Ishikawa (cell line): ENCODE measurements around the gene EML4.

ENCODE experiments used
- CEBPB ChIP-seq: IDR thresholded peaks from 2 replicates; pipeline ENCODE4 v1.6.1; 2012
- CREB1 ChIP-seq: IDR thresholded peaks from 2 replicates; pipeline ENCODE4 v1.6.1; 2012; ENCODE audit warnings: low read depth
- EGR1 ChIP-seq: IDR thresholded peaks from 2 replicates; pipeline ENCODE4 v1.6.1; 2012
- EP300 ChIP-seq: IDR thresholded peaks from 2 replicates; pipeline ENCODE4 v1.6.1; 2012; ENCODE audit warnings: borderline replicate concordance
- FOXM1 ChIP-seq: IDR thresholded peaks from 2 replicates; pipeline ENCODE4 v1.6.1; 2012; ENCODE audit warnings: low read depth, borderline replicate concordance
- MAX ChIP-seq: IDR thresholded peaks from 2 replicates; pipeline ENCODE4 v1.6.1; 2012
- NFIC ChIP-seq: IDR thresholded peaks from 2 replicates; pipeline ENCODE4 v1.6.1; 2012
- RAD21 ChIP-seq: IDR thresholded peaks from 2 replicates; pipeline ENCODE4 v1.6.1; 2012; ENCODE audit warnings: low read depth
- TAF1 ChIP-seq: IDR thresholded peaks from 2 replicates; pipeline ENCODE4 v1.6.1; 2012; ENCODE audit warnings: low read depth, mild to moderate bottlenecking
- TCF12 ChIP-seq: IDR thresholded peaks from 2 replicates; pipeline ENCODE4 v1.6.1; 2012; ENCODE audit warnings: low read depth
- TEAD4 ChIP-seq: IDR thresholded peaks from 2 replicates; pipeline ENCODE4 v1.6.1; 2012
- USF1 ChIP-seq: IDR thresholded peaks from 2 replicates; pipeline ENCODE4 v1.6.1; 2012
- YY1 ChIP-seq: IDR thresholded peaks from 2 replicates; pipeline ENCODE4 v1.6.1; 2012; ENCODE audit warnings: low read depth
- ZBTB7A ChIP-seq: IDR thresholded peaks from 2 replicates; pipeline ENCODE4 v1.6.1; 2012; ENCODE audit warnings: low read depth
- TF ChIP-seq, protein P1 (sequence below): IDR thresholded peaks from 2 replicates; pipeline ENCODE4 v1.6.1; 2012; ENCODE audit warnings: low read depth, mild to moderate bottlenecking

The EML4 gene

DNA sequence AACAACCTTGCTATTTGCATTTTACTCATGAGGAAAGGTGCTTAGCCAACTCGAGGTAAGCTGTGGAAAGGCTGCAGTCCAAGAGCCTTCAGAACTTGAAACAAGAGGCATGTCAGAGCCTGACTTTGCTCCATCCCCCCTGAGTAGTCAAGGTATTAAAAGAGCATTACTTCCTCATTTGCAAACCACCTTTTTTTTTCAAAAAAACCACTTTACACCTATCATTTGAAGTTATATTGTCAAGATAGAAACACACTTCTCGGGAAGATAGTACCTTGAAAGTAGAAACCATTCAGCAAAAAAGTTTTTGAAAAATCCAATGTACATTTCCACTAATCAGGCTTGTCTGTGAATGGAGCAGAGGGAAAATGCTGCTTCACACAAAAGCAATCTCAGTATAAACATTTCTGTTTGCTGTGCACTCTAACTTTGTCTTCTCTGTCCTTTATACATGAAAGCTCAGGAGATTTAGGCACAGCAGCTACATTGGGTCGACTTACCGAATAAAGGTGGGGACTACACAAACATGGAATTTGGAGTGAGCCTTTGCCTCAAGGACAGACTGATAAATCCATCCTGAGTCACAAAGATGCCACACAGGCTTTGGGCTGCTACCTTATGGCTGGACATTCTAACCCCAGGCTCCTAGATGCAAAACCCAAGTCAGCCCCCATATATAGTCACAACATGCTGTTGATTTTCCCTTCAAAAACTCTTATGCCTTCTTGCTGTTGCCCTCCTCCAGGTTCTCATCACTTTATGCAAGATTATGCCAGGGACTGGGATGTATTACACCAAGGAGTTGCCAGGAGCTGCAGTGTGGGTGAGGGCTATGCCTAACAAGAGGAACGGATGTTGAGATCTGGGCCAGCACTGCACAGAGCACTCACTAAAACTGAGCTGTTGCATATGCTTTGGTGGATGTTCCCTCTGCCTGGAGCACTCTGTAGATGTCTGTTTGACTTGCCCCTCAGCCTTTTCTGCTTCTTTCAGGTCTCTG, 41.4 kb upstream of the EML4 start:
- TF ChIP-seq YY1 = no peak
- no peak for TF ChIP-seq RAD21
- no peak for TF ChIP-seq NFIC
- no peak for TF ChIP-seq TAF1
- no peak for TF ChIP-seq TEAD4
- TF ChIP-seq EP300 = no peak
- no peak for TF ChIP-seq MAX
- TF ChIP-seq EGR1 = no peak
- no peak for TF ChIP-seq FOXM1
- no peak for TF ChIP-seq TCF12
- TF ChIP-seq, protein P1, sequence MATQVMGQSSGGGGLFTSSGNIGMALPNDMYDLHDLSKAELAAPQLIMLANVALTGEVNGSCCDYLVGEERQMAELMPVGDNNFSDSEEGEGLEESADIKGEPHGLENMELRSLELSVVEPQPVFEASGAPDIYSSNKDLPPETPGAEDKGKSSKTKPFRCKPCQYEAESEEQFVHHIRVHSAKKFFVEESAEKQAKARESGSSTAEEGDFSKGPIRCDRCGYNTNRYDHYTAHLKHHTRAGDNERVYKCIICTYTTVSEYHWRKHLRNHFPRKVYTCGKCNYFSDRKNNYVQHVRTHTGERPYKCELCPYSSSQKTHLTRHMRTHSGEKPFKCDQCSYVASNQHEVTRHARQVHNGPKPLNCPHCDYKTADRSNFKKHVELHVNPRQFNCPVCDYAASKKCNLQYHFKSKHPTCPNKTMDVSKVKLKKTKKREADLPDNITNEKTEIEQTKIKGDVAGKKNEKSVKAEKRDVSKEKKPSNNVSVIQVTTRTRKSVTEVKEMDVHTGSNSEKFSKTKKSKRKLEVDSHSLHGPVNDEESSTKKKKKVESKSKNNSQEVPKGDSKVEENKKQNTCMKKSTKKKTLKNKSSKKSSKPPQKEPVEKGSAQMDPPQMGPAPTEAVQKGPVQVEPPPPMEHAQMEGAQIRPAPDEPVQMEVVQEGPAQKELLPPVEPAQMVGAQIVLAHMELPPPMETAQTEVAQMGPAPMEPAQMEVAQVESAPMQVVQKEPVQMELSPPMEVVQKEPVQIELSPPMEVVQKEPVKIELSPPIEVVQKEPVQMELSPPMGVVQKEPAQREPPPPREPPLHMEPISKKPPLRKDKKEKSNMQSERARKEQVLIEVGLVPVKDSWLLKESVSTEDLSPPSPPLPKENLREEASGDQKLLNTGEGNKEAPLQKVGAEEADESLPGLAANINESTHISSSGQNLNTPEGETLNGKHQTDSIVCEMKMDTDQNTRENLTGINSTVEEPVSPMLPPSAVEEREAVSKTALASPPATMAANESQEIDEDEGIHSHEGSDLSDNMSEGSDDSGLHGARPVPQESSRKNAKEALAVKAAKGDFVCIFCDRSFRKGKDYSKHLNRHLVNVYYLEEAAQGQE = no peak

DNA sequence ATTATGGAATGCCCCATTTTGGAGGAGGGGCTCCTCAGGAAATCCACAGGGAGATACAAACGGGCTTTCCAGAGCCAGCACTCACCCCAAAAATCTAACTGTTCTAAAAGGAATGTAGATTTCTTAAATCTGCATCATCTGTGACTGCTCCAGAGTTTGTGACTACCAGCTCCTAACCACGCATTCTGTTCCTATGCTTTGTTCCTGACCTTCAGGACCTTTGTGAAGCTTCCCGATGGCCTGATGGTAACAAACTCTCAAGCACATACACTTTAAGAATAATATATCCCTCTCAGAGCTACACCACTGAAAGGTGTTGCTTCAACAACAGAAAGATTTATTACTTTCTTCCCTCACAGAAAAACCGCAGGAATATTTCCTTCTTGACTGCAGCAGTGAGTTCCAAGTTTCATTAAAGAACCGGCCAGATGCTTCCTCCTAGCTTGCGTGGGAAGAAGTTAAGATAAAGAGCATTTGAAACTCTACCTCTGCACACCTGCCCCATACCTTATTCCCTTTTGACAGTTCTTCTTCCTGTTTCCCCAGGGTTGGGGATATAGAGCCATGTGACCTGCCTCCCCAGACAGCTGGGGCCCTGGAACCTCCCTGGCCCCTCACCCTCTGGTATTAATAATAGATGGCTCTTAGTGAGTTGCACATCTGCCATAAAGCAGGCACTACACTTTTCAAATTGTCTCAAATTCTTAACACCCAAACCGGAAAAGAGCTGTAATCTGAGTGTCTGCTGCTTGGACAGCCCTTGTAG, 40.2 kb upstream of the EML4 start:
- TF ChIP-seq EP300 = peak; percentile 62
- TF ChIP-seq NFIC = peak; percentile 29; the same call in 1 of the 2 replicates
- TF ChIP-seq TCF12 = peak; percentile 76; the same call in 1 of the 2 replicates
- peak; percentile 54 for TF ChIP-seq USF1
- TF ChIP-seq FOXM1 = 0 out of 2 replicates have a peak, but pooled peaks have one; percentile 18
- no peak for TF ChIP-seq TAF1
- TF ChIP-seq CREB1 = no peak

GRCh38 chr2:42129487-42129852, 39.7 kb upstream of the EML4 start:
- TF ChIP-seq TAF1 (no peak), MAX (no peak), FOXM1 (no peak), RAD21 (no peak), TEAD4 (no peak), TCF12 (no peak), CEBPB (no peak), EP300 (no peak), NFIC (no peak), CREB1 (no peak), USF1 (no peak), ZBTB7A (no peak)
- TF ChIP-seq, protein P1 = no peak

- no peak for TF ChIP-seq CEBPB
- TF ChIP-seq MAX = no peak
- no peak for TF ChIP-seq TEAD4
- TF ChIP-seq CREB1 = no peak
- TF ChIP-seq, protein P1 = no peak
- no peak for TF ChIP-seq NFIC
- no peak for TF ChIP-seq TCF12
- TF ChIP-seq ZBTB7A = no peak
- no peak for TF ChIP-seq RAD21
- TF ChIP-seq TAF1 = no peak
- no peak for TF ChIP-seq YY1
- no peak for TF ChIP-seq EP300
These were observed 39.2 kb upstream of the EML4 start for GRCh38 chr2:42129947-42130346.
